A673 (cell line): ENCODE results near the gene MAN1B1.

Experiments used
- CTCF ChIP-seq: fragments of 300-800, 200-600 bp; sonication (generic); conservative IDR thresholded peaks from 2 replicates; pipeline ENCODE4 v1.5.1; 2017; ENCODE audit warnings: low read depth, mild to moderate bottlenecking, antibody characterized with exemption, low read length, moderate library complexity, mixed read lengths
- EZH2 ChIP-seq: fragments of 200-600 bp; sonication (generic); IDR thresholded peaks from 2 replicates; pipeline ENCODE4 v1.6.1; 2017; ENCODE audit warnings: borderline replicate concordance, low read depth, mild to moderate bottlenecking, mixed read lengths, antibody characterized with exemption, low read length; ENCODE audit not compliant: poor library complexity, severe bottlenecking

DNA sequence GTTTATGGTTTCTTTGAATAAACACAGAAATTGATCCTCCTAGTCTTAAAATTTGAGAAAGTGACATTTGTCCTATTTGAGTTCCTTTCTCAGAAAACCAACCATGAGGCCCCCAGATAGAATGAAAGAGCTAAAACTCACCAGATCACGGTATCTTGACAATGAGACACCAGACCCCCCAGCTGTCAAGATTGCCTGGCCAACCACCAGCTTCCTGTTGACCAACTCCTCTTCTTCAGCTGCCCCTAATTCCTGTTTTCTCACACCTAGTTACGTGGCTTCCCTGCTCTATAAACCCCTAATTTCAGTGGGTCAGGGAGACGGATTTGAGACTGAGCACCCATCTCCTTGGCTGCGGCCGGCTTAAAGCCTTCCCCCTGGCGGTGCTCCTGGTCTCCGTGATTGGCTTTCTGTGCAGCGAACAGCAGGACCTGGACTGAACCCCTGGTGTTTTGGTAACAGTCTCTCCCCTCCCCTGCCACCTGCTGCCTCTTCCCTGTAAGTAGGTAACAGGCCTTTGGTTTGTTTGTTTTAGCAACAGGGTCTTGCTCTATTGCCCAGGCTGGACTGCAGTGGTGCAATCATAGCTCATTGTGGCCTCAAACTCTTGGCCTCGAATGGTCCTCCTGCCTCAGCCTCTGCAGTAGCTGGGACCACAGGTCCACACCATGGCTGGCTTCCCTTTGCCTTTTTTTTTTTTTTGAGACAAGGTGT, 28.1 kb upstream of the MAN1B1 start:
- TF ChIP-seq CTCF (no peak), EZH2 (no peak)
